DMS79 treated with DMSO at 0.1 percent for 48 hours (cell line): ENCODE data around the gene USP32.

Experiments used
- DNase-seq: peaks from one replicate; lab custom pipeline; 2025; lab: John Stamatoyannopoulos, UW

USP32 gene

GRCh38 chr17:60134396-60135150 lies 257.4 kb downstream of the USP32 start:
- DNase-seq = no peak

GRCh38 chr17:60130466-60130865 lies 261.5 kb downstream of the USP32 start:
- DNase-seq = no peak

- DNase-seq = no peak
Measured at GRCh38 chr17:60129164-60129563, 262.8 kb downstream of the USP32 start.
